SH-SY5Y (cell line): ENCODE measurements around the gene IL1RL1.

Experiments
- GATA2 ChIP-seq: IDR thresholded peaks from 2 replicates; pipeline ENCODE4 v1.6.1; 2011; ENCODE audit warnings: mild to moderate bottlenecking, low read depth, low read length
- GATA3 ChIP-seq: IDR thresholded peaks from 2 replicates; pipeline ENCODE4 v1.6.1; 2011; ENCODE audit warnings: low read depth, mild to moderate bottlenecking, low read length, moderate library complexity

DNA sequence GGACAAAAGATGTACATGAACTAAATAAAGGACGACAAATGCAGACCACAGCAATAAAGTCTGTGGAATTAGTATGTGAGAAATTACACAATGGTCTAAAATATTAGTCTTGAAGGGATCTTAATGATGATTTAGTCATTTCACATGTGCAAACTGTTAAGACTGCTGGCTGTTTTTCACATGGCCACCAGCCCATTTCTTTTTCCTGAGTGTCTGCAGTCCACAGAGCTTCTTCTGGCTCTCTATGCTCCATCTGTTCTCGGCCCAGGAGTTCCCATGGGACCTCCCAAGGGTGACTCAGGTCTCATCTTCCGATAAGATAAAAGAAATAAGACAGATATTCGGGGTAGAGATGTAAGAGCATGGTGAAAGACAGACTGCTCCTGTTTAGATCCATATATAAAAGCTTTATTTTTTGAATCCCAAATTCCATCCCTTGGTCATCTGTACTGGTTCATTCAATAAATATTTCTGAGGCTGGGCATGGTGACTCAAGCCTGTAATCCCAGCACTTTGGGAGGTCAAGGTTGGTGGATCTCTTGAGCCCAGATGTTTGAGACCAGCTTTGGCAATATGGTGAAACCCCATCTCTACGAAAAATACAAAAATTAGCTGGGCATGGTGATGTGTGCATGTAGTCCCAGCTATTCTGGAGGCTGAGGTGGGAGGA lies 20.1 kb downstream of the IL1RL1 start:
- no peak for TF ChIP-seq GATA2
- TF ChIP-seq GATA3 = no peak
